GM12892 (cell line): ENCODE measurements around the gene CHST11.
"Not testable (repeated sequence)": the region's sequence is repeated elsewhere in the genome, so short reads cannot be mapped to it uniquely, and the experiment has no call there.

Source experiments
- DNase-seq: peaks from one replicate; pipeline ENCODE4 v3.0.0; 2011; ENCODE audit not compliant: insufficient read length
- FAIRE-seq: peaks from 2 replicates; lab custom pipeline; 2011; peaks lifted over from hg19 to GRCh38; lab: Jason Lieb, UNC
- POLR2A ChIP-seq: IDR thresholded peaks from 2 replicates; pipeline ENCODE4 v1.6.1; 2011; ENCODE audit warnings: low read depth, low read length, control low read depth
- POLR2AphosphoS5 ChIP-seq: IDR thresholded peaks from 2 replicates; pipeline ENCODE4 v1.6.1; 2011; ENCODE audit warnings: low read depth, low read length, control low read depth
- TAF1 ChIP-seq: IDR thresholded peaks from 2 replicates; pipeline ENCODE4 v1.6.1; 2011; ENCODE audit warnings: low read depth, mild to moderate bottlenecking, control low read depth, low read length, borderline replicate concordance

The CHST11 gene

DNA sequence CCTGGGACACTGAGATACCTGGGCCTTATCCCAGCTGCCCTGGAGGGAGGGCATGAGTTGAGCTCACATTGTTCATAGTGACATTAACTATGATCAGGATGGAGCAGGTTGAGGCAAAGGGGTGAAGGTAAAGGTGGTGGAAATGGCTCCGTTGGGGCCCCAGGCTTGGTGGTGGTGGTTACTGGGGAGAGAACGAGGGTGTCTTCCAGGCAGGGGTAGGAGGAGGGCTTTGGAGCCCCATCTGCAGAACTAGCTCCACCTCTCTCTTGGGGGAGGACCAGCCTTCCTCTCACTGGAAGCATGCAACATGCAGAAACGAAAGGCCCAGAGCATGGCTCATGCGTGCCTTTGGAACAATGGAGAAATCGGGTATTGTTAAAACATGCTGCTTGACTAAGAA is 284.3 kb downstream of the CHST11 start:
- FAIRE-seq (peak; percentile 17), DNase-seq (no peak)

DNA sequence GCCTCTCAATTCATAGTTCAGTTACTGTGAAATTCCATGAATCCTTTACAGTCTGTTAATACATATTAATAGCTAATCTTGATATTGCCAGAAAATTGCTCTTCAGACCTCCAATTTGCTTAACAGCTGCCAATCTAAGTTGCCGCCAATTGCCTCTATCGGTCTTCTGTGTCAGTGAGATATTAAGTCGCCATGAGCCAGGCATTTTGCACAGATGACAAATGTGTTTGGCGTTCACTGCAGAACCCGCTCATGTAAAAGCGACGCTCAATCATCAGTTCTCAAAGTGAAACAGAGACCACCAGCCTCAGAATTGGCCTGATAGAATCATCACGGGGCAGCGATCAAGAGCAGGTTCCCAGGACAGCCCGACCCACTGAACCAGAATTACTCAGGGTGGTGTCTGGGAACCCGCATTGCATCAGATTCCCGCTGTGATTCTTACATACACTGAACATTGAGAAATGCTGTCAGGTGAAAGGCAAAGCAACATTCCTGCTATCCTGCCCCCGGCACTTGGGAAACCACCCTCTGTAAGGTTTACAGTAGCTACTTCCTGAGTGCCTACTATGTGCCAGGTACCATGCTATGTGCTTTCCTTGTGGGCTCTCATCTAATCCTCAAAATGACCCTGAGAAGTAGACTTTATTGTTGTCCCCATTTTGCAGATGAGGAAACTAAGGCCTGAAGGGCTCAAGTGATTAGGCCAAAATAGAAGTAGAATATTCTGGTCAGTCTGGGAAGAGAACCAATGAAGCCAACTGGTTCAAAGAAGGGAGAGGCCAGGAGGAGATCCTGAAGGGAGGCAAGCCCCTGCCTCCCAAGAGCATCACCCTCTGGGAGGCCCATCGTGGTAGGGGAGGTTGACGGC is 285.0 kb downstream of the CHST11 start:
- TF ChIP-seq POLR2A (no peak), TAF1 (no peak), POLR2AphosphoS5 (no peak)
- FAIRE-seq (peak; percentile 40), DNase-seq (no peak)

More for the DNA sequence above, 284.3 kb downstream of the CHST11 start:
- TF ChIP-seq POLR2AphosphoS5: no peak
- TF ChIP-seq TAF1: no peak; the same call in 1 of the 2 replicates
- TF ChIP-seq POLR2A: no peak

DNA sequence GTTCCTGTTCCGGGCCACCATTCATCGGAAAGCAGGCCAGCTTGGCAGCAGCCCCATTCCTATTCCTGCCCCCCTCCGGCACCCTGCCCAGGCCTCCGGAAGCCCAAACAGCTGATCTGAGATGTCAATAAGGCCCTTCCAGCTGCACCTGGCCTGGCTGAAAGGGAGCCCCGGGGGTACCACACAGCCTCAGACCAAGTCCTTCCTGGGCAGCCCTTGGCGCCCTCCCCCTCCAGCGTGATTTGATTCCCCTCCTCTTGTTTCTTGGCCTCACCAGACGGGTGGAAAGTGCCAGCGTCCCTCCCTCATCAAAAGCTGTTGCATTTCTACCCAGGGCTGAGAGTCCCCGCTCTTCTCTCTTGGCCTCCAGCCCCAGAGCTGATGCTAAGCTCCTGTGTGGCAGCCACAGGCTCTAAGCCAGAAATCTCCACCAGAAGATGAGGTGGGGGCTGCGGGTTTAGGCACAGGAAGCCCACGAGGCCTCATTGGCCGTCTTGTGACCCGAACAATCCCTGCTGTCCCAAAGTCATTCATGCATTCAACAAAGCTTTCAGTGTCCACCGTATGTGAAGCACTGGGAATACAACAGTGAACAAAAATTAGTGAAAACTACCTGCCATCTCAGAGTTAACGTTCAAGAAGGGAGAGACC is 285.9 kb downstream of the CHST11 start:
- no peak for DNase-seq
- TF ChIP-seq POLR2A (no peak), TAF1 (no peak), POLR2AphosphoS5 (no peak)
- FAIRE-seq: no peak

DNA sequence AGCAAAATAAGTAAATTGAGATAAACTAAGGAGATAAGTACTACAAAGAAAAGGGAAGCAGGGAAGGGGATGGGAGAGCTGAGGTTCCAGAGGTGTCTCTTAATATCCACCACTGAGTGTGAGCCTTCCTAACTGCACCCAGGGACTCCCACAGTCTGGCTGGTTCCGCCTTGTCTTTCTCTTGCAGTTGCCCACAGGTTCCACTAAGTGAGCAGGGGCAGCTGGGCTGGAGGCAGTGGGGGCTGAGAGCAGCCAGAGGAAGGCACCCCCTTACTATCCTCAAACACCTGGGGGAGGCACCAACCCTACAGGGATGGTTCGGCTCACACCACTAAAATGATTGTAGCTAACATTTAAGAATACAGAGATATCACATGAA is 286.4 kb downstream of the CHST11 start:
- FAIRE-seq (no peak), DNase-seq (no peak)
- TF ChIP-seq TAF1: no peak
- TF ChIP-seq POLR2AphosphoS5: no peak
- TF ChIP-seq POLR2A: no peak

DNA sequence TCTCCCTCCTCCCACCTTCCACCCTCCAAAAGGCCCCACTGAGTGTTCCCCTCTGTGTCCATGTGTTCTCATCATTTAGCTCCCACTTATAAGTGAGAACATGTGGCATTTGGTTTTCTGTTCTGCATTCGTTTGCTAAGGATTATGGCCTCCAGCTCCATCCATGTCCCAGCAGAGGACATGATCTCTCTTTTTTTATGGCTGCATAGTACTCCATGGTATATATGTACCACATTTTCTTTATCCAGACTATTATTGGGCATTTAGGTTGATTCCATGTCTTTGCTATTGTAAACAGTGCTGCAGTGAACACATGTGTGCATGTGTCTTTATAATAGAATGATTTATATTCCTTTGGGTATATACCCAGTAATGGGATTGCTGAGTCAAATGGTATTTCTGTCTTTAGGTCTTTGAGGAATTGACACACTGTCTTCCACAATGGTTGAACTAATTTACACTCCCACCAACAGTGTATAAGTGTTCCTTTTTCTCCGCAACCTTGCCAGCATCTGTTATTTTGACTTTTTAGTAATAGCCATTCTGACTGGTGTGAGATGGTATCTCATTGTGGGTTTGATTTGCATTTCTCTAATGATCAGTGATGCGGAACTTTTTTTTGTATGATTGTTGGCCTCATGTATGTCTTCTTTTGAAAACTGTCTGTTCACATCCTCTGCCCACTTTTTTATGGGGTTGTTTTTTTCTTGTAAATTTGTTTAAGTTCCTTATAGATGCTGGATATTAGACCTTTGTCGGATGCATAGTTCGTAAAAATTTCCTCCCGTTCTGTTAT is 287.2 kb downstream of the CHST11 start:
- DNase-seq, FAIRE-seq: not testable (repeated sequence)

DNA sequence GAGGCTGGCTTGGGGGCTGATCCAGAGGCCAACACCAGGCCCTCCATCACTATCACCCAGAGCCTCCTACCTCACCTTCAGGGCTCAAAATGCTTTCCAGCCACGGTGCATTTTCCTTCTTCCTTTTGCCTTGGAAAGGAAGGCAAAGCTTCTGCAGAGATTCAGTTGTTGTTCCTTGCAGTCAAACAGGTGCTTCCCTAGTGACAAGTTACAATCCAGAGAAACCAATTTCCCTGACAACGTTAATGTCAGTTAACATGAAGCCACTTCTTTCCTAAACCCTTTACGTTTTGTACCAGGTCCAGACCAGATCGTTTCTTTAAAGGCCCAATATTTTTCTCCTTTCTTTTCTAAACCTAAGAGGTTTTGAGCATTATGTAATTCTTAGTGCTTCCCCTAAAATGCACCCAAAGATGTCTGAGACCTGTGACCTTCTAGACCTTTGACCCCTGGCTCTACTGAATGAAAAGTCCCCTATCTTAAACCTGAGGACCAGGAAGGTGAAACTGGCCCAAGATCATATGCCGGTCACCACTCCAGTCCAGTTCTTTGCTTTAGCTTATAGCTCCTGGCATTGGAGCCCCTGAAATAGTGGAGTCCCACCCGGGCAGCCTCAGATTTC is 289.8 kb downstream of the CHST11 start:
- DNase-seq (no peak), FAIRE-seq (no peak)
- TF ChIP-seq TAF1 (no peak), POLR2A (no peak), POLR2AphosphoS5 (no peak)

DNA sequence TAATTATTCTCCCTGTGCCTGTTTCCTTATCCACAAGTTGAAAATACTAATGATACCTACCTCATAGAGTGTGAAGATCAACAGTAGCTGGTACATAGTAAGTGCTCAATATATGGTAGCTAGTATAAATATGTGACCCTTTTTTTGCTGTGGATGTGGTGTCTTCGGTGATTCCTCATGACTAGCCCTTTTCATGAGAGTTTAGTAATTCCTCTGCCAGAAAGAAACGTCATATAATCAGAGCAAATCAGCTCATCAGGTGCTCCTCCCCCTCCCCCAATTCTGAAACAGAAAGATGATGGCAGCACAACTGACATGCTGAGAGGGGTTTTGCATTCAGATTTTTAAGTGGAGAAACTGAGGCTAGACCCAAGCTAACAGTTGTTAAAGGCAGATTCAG is 290.6 kb downstream of the CHST11 start:
- TF ChIP-seq POLR2A (no peak), TAF1 (no peak), POLR2AphosphoS5 (no peak)
- no peak for FAIRE-seq
- no peak for DNase-seq

DNA sequence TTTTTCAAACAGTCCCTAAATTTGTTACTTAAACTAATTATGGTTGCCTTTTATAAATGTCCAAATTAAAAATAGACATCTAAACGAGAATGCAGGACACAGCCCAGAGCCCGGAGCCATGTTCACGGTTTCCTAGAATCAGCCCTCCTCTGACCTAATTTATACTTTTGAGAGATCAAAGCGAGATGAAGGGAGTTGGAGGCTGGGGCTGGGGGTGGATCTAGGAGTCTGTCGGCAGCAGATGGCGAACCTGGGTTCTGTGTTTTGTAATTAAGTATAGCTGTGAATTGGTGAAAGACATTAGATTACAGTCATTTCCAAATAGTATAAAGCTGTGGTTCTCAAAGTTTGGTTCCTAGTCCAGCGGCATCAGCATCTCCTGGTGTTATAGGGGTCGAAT is 291.2 kb downstream of the CHST11 start:
- FAIRE-seq: no peak
- TF ChIP-seq POLR2A: no peak
- no peak for TF ChIP-seq POLR2AphosphoS5
- no peak for TF ChIP-seq TAF1
- no peak for DNase-seq

DNA sequence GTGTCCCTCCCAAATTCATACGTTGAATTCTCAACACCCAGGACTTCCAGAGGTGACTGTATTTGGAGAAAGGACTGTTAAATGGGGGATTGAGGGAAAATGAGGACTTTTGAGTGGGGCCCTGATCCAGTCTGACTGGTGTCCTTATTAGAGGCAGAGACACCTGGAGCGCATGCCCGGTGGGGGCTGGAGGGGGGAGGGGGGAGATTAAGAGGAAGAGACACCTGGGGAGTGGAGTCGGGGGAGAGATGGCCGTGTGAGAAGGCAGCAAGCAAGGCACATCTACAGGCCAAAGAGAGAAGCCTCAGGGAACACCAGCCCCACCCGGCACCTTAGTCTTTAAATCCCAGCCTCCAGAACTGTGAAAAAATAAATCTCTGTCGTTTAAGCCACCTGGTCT is 291.6 kb downstream of the CHST11 start:
- TF ChIP-seq POLR2AphosphoS5 (no peak), POLR2A (no peak), TAF1 (no peak)
- DNase-seq (no peak), FAIRE-seq (no peak)

DNA sequence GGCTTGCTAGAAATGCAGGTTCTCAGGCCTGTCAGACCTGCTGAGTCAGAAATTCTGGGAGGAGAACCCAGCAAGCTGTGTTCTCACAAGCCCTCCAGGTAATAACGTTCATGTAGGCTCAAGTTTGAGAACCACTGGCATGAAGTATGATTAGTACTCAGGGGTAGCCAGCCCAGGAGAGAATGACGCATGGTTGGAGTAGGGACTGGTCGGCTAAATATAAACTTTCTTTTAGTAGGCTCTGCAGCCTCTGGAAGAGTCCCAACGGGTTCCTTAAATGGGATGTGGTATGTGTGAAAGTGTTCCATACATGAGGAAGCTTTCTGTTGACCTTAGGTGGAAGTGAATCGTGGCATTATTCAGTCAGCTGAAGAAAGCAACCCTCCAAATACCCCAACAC is 292.0 kb downstream of the CHST11 start:
- no peak for DNase-seq
- no peak for FAIRE-seq
- TF ChIP-seq POLR2A (no peak), TAF1 (no peak), POLR2AphosphoS5 (no peak)

DNA sequence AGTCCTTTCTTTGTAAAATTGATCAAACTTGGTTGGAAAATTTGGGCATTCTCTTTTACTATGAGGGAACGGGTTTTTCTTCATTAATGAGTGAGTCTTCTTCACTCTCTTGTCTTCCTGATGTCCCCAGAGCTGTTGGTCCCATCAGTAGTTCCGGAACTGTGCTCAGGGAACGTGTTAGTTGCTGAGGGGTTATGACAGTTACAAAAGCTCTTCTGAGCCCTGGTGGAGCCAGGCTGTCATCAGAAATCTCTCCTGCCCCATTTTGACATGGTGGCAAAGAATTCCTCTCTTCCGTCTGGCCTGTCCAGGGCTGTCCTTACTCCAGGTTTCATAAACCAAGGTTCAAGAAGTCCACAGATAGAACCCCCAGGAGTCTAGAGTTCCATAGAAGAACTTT is 292.8 kb downstream of the CHST11 start:
- DNase-seq (no peak), FAIRE-seq (no peak)
- TF ChIP-seq POLR2A (no peak), TAF1 (no peak), POLR2AphosphoS5 (no peak)
